Immature natural killer cell (primary cell): ENCODE measurements around the gene ARPC2. TPM values are rescaled to one million over a fixed set of nuclear protein-coding genes. Genes with fewer than 3 reads are reported as not detected.

Source experiments
- DNase-seq, 3 donors: peaks; one replicate each; pipeline ENCODE4 v3.0.0; 2022; ENCODE audit warnings: mixed read lengths in 1 of 3
- H3K27ac Mint-ChIP-seq, 6 donors: one replicate each; pipeline ENCODE4 v1.8.0; 2020; ENCODE audit warnings: mixed read lengths in 6 of 6, mild to moderate bottlenecking in 5 of 6, inconsistent platforms in 4 of 6, moderate library complexity in 3 of 6
- H3K27me3 Mint-ChIP-seq, 3 donors: one replicate each; pipeline ENCODE4 v1.8.0; 2020 to 2021; ENCODE audit warnings: low read depth in 3 of 3, mild to moderate bottlenecking in 3 of 3, mixed read lengths in 3 of 3, moderate library complexity in 3 of 3, inconsistent platforms in 1 of 3
- H3K36me3 Mint-ChIP-seq, 3 donors: one replicate each; pipeline ENCODE4 v1.8.0; 2020; ENCODE audit warnings: mixed read lengths in 3 of 3, inconsistent platforms in 2 of 3, mild to moderate bottlenecking in 2 of 3
- H3K4me1 Mint-ChIP-seq, 2 donors: one replicate each; pipeline ENCODE4 v1.8.0; 2020; ENCODE audit warnings: inconsistent platforms in 2 of 2, mild to moderate bottlenecking in 2 of 2, mixed read lengths in 2 of 2, moderate library complexity in 1 of 2
- H3K4me3 Mint-ChIP-seq, 5 donors: one replicate each; pipeline ENCODE4 v1.8.0; 2020; ENCODE audit warnings: mild to moderate bottlenecking in 5 of 5, mixed read lengths in 5 of 5, inconsistent platforms in 3 of 5, moderate library complexity in 3 of 5
- H3K9me3 Mint-ChIP-seq, 6 donors: one replicate each; pipeline ENCODE4 v1.8.0; 2020; ENCODE audit warnings: mild to moderate bottlenecking in 6 of 6, mixed read lengths in 6 of 6, inconsistent platforms in 4 of 6, moderate library complexity in 3 of 6
- polyA plus RNA-seq, 3 donors: library from polyadenylated mRNA; unstranded; fragments of 300-500 nt; fragmentation: Illumina TruSeq; gene quantifications; one replicate each; pipeline ENCODE4 v1.2.3, GENCODE V29; 2021

Gene ARPC2
- polyA plus RNA-seq, 3 donors from 2014 or later, result 1,394 to 2,060 (median 1,454) TPM

GRCh38 chr2:218261423-218262236, 44.6 kb downstream of the ARPC2 start:
- peaks cover 0 to 11% (median 5%) of the 10 kb centered on the region in 3 donors for H3K36me3 Mint-ChIP-seq
- H3K4me3 Mint-ChIP-seq, result no peak overlapping the region
- no peaks in the 10 kb centered on the region for H3K9me3 Mint-ChIP-seq
- peaks cover 0 to 5% (median 1%) of the 10 kb centered on the region in 3 donors for H3K27me3 Mint-ChIP-seq
- H3K4me1 Mint-ChIP-seq, result peaks cover 40 to 42% of the 10 kb centered on the region in 2 donors
- H3K27ac Mint-ChIP-seq, result peak overlapping the region in 2 of 6 donors; percentile 57 to 67
- no peak for DNase-seq

GRCh38 chr2:218262237-218262600, 45.2 kb downstream of the ARPC2 start:
- DNase-seq, result no peak
- H3K4me1 Mint-ChIP-seq, result peaks cover 40 to 41% of the 10 kb centered on the region in 2 donors
- no peak overlapping the region for H3K27ac Mint-ChIP-seq

DNA sequence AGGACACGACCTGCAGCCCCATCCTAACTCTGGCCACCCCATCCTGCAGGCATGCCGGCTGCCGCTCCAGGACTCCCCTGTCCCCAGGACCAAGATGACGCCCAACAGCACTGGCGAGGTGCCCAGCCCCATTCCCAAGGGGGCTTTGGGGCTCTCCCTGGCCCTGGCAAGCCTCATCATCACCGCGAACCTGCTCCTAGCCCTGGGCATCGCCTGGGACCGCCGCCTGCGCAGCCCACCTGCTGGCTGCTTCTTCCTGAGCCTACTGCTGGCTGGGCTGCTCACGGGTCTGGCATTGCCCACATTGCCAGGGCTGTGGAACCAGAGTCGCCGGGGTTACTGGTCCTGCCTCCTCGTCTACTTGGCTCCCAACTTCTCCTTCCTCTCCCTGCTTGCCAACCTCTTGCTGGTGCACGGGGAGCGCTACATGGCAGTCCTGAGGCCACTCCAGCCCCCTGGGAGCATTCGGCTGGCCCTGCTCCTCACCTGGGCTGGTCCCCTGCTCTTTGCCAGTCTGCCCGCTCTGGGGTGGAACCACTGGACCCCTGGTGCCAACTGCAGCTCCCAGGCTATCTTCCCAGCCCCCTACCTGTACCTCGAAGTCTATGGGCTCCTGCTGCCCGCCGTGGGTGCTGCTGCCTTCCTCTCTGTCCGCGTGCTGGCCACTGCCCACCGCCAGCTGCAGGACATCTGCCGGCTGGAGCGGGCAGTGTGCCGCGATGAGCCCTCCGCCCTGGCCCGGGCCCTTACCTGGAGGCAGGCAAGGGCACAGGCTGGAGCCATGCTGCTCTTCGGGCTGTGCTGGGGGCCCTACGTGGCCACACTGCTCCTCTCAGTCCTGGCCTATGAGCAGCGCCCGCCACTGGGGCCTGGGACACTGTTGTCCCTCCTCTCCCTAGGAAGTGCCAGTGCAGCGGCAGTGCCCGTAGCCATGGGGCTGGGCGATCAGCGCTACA, 45.9 kb downstream of the ARPC2 start:
- H3K4me1 Mint-ChIP-seq, result peaks cover 37 to 38% of the 10 kb centered on the region in 2 donors
- peaks cover 0 to 4% (median 0%) of the 10 kb centered on the region in 3 donors for H3K27me3 Mint-ChIP-seq
- H3K9me3 Mint-ChIP-seq, result no peaks in the 10 kb centered on the region
- DNase-seq, result no peak
- H3K27ac Mint-ChIP-seq, result peak overlapping the region in 2 of 6 donors; percentile 31 to 79
- peaks cover 0 to 16% (median 8%) of the 10 kb centered on the region in 3 donors for H3K36me3 Mint-ChIP-seq
- no peak overlapping the region for H3K4me3 Mint-ChIP-seq

More at GRCh38 chr2:218262237-218262600, 45.2 kb downstream of the ARPC2 start:
- H3K36me3 Mint-ChIP-seq, result peaks cover 0 to 14% (median 7%) of the 10 kb centered on the region in 3 donors
- H3K27me3 Mint-ChIP-seq, result peaks cover 0 to 5% (median 0%) of the 10 kb centered on the region in 3 donors
- H3K9me3 Mint-ChIP-seq, result no peaks in the 10 kb centered on the region
- H3K4me3 Mint-ChIP-seq, result no peak overlapping the region

GRCh38 chr2:218263817-218264641, 47.0 kb downstream of the ARPC2 start:
- peaks cover 0 to 16% (median 8%) of the 10 kb centered on the region in 3 donors for H3K36me3 Mint-ChIP-seq
- H3K27ac Mint-ChIP-seq, result peak overlapping the region; percentile 16 to 81 (median 57)
- DNase-seq, result peak in 2 of 3 donors; percentile 45 to 50
- no peaks in the 10 kb centered on the region for H3K9me3 Mint-ChIP-seq
- peaks cover 27 to 33% of the 10 kb centered on the region in 2 donors for H3K4me1 Mint-ChIP-seq
- H3K4me3 Mint-ChIP-seq, result peak overlapping the region in 3 of 5 donors; percentile 15 to 34 (median 30)
- H3K27me3 Mint-ChIP-seq, result peaks cover 0 to 4% (median 0%) of the 10 kb centered on the region in 3 donors

GRCh38 chr2:218264773-218265561, 48.0 kb downstream of the ARPC2 start:
- Mint-ChIP-seq H3K4me3 (no peak overlapping the region), H3K27ac (peak overlapping the region in 5 of 6 donors; percentile 23 to 79 (median 45)), H3K27me3 (peaks cover 2 to 5% (median 2%) of the 10 kb centered on the region in 3 donors), H3K4me1 (peaks cover 31 to 35% of the 10 kb centered on the region in 2 donors), H3K36me3 (peaks cover 0 to 16% (median 8%) of the 10 kb centered on the region in 3 donors), H3K9me3 (no peaks in the 10 kb centered on the region)
- DNase-seq, result no peak

DNA sequence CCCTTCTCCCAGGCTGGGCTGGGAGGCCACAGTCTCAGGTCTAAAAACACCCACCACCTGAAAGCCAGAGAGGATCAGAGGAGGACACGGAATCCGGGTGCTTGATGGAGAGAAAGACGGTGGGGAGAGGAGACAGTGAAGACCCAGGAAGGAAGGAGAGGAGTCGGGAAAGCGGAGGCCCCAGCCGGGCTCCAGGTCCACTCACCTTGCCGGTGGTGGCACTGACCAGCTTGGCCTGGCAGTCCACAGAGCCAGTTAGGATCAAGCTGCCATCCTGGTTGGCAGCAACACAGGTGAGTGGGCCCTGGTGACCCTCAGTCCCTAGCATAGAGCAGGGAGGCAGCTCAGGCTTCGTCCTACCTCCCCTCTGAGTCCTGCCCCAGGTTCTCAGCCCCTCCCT, 48.6 kb downstream of the ARPC2 start:
- H3K4me1 Mint-ChIP-seq, result peaks cover 36 to 41% of the 10 kb centered on the region in 2 donors
- H3K4me3 Mint-ChIP-seq, result no peak overlapping the region
- H3K27me3 Mint-ChIP-seq, result peaks cover 4 to 10% (median 5%) of the 10 kb centered on the region in 3 donors
- peak overlapping the region in 4 of 6 donors; percentile 24 to 73 (median 55) for H3K27ac Mint-ChIP-seq
- no peak for DNase-seq
- peaks cover 0 to 16% (median 8%) of the 10 kb centered on the region in 3 donors for H3K36me3 Mint-ChIP-seq
- no peaks in the 10 kb centered on the region for H3K9me3 Mint-ChIP-seq

GRCh38 chr2:218266316-218266979, 49.5 kb downstream of the ARPC2 start:
- H3K27ac Mint-ChIP-seq, result peak overlapping the region in 3 of 6 donors; percentile 56 to 75 (median 71)
- DNase-seq, result no peak
- H3K27me3 Mint-ChIP-seq, result peaks cover 4 to 10% (median 5%) of the 10 kb centered on the region in 3 donors
- peak overlapping the region in 1 of 5 donors; percentile 5 for H3K4me3 Mint-ChIP-seq
- H3K36me3 Mint-ChIP-seq, result peaks cover 0 to 16% (median 8%) of the 10 kb centered on the region in 3 donors
- H3K9me3 Mint-ChIP-seq, result no peaks in the 10 kb centered on the region
- peaks cover 44 to 49% of the 10 kb centered on the region in 2 donors for H3K4me1 Mint-ChIP-seq

DNA sequence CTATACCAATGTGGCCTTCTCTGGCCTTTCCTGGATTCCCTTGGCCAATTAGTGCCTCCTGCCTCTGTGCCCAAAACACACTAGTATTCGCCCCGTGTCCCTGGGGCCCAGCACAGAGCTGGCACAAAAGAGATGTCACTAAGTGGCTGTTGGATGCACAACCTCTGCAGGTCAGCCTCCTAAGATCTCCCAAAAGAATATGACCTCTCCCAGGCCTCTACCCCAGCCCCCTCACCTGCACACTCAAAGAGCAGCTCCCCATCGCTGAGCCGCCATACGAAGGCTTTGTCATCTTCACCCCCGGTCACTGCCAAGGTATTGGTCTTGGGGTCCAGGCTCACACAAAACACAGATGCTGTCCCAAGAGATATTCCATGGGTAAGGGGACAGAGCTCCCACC, 50.3 kb downstream of the ARPC2 start:
- Mint-ChIP-seq H3K27me3 (peaks cover 4 to 10% (median 5%) of the 10 kb centered on the region in 3 donors), H3K9me3 (no peaks in the 10 kb centered on the region), H3K27ac (peak overlapping the region in 2 of 6 donors; percentile 53 to 67), H3K4me1 (peaks cover 52 to 58% of the 10 kb centered on the region in 2 donors), H3K4me3 (peak overlapping the region in 4 of 5 donors; percentile 34 to 49 (median 44)), H3K36me3 (peaks cover 0 to 16% (median 8%) of the 10 kb centered on the region in 3 donors)
- no peak for DNase-seq

DNA sequence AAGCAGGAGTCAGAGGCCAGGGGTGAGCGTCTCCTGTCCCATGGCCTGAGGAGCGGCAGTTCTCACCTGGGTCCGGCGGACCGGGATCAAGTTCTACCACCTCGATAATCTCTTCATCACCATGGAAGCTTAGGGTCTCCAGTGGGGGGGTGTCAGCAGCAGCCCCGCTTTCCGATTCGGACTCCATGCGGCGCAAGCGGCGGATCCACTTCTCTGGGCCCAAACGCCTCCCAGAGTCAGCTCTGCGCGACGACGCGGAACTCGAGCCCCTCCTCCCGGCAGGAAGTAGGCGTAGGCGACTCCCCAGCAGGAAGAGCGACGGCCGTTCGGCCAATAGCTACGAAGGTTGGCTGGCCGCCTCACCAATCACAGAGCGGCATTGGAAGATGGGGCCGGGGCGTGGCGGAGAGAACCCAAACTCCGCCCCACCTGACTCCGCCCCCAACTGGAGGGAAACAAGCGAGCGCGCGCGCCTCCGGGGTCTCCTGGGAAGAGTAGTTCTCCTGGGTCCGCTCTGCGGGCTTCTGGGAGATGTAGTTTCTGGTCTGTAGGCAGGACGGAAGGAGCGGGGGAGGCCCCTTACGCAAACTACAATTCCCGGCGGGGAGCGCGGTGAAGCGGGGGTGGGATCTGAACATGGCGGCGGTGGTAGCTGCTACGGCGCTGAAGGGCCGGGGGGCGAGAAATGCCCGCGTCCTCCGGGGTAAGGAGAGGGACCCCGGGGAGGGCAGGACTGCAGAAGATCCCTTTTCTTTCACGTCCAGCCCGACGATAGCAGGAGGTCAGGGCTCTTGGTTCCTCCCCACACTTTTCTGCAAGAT, 53.1 kb downstream of the ARPC2 start, which contains the start of the genes AAMP and PNKD:
TSS of gene AAMP (minus strand) at position 238 of the 821 bp plus-strand sequence. CDS start at position 187, 51 bp downstream.
TSS of gene PNKD (plus strand) at position 620 of the 821 bp plus-strand sequence. CDS start at position 637, 17 bp downstream.
- H3K27ac Mint-ChIP-seq, result peak within 1 kb of the TSS; percentile 79 to 92 (median 89)
- peak within 1 kb of the TSS; percentile 88 to 95 (median 94) for H3K4me3 Mint-ChIP-seq
- peaks cover 4 to 13% (median 5%) of the 10 kb centered on the region in 3 donors for H3K27me3 Mint-ChIP-seq

DNA sequence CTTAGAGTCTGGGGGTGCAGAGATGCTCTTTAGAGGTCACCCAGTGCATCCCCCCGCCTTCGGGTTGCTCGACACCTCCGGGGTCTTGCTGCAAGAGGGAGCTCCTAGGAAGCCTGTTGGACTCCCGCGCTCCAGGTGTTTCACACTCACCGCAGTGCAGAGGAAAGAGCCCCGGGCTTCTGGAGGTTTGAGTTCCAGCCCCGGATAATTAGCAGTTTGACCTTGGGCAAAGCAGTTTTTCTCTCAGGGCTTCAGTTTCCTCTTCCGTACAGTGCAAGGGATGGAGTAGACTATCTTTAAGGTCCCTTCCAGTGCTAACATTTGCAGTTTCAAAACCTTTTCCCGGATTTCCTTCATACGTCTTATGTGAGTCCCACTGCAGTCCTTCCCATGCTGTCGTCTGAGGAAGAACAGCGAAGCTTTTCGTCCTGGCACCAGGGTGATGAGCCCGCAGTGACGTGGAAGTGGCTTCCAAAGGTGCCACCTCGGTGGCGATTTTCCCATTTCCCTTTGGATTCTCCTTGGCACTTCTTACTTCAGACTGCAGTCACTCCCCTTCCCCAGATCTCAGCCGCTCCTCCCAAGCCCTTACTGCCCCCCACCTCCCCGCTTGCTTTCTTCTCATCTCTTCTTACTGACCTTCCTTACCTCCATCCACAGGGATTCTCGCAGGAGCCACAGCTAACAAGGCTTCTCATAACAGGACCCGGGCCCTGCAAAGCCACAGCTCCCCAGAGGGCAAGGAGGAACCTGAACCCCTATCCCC, 53.9 kb downstream of the ARPC2 start:
- no peaks in the 10 kb centered on the region for H3K9me3 Mint-ChIP-seq
- peaks cover 44 to 58% of the 10 kb centered on the region in 2 donors for H3K4me1 Mint-ChIP-seq
- H3K27me3 Mint-ChIP-seq, result peaks cover 4 to 11% (median 5%) of the 10 kb centered on the region in 3 donors

More for the DNA sequence above, 53.1 kb downstream of the ARPC2 start, which contains the start of the genes AAMP and PNKD:
- peak; percentile 100 for DNase-seq
- H3K9me3 Mint-ChIP-seq, result no peaks in the 10 kb centered on the region
- H3K4me1 Mint-ChIP-seq, result peaks cover 45 to 58% of the 10 kb centered on the region in 2 donors
- H3K36me3 Mint-ChIP-seq, result peaks cover 5 to 15% (median 9%) of the 10 kb centered on the region in 3 donors

More for the DNA sequence above, 53.9 kb downstream of the ARPC2 start:
- no peak for DNase-seq
- Mint-ChIP-seq H3K4me3 (peak overlapping the region; percentile 88 to 95 (median 94)), H3K36me3 (peaks cover 5 to 22% (median 8%) of the 10 kb centered on the region in 3 donors), H3K27ac (peak overlapping the region; percentile 79 to 92 (median 89))
